ENCODE results near the gene SEMA3C.

Gene SEMA3C

DNA sequence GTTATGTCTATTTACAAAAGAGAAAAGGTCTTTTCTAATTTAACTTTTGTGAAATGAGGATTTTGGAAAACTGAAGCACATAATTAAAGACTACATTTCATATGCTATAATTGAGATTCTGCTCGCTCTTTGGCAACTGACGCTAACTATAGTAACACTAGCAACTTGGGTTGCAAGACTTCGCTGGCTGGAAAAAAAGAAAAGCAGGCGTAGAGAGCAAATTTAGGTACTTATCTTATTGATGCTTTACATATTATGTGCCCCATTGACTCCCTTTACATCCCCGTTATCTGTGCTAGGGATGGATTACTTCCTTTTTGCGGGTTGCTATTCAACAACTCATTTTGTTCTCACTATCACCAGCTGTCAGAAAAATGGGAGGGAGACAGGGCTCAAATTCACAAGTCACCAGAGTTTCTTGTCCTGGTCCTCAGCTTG, 10.5 kb downstream of the SEMA3C start:
- Mint-ChIP-seq H3K9me3 (no peaks in the 10 kb centered on the region), H3K4me1 (no peaks in the 10 kb centered on the region), H3K27ac (no peak overlapping the region), H3K4me3 (no peak overlapping the region), H3K27me3 (no peaks in the 10 kb centered on the region), H3K36me3 (no peaks in the 10 kb centered on the region)
- CTCF ChIA-PET = no interaction called here
- DNase-seq = no peak

DNA sequence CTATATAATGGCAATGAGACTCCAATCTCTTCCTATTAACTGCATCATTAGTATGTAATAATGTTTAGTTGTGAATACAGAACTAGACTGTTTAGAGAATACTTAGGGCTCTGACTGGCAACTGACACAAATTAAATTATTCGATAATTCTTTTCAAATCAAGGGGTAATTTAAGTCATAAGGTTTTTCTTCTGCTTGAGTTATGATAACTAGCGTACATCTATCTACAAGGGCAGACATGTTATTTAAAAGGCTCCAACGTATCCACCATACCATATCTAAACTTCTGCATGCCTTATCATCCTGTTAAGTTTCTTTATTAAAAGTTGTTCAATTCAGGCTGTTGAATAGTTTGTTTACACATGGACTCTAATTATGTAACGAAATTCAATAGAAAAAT, 11.2 kb downstream of the SEMA3C start:
- no peaks in the 10 kb centered on the region for H3K27me3 Mint-ChIP-seq
- no peak for DNase-seq
- CTCF ChIA-PET = no interaction called here
- no peaks in the 10 kb centered on the region for H3K4me1 Mint-ChIP-seq
- no peak overlapping the region for H3K27ac Mint-ChIP-seq
- no peaks in the 10 kb centered on the region for H3K9me3 Mint-ChIP-seq
- no peak overlapping the region for H3K4me3 Mint-ChIP-seq
- no peaks in the 10 kb centered on the region for H3K36me3 Mint-ChIP-seq

DNA sequence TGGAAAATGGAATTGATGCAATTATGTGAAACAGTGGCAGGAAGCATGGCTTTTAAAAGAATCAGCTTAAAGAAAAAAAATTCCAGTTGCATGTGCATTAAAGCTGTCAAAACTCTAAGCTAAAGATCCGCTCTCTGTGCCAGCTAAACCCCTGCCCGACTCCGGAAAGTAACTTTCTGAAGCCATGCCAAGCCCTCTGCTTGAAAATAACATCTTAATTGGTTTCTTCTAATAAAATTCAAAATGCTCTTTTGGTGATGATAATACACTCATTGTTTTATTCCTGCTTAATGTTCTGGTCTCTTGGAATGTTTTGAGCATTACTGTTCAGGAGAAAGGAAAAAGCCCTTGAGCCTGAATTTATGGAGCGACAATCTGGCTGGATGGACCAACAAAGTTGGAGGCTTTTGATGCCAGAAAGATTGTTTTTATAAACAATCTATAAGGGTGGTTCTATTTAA, 11.7 kb downstream of the SEMA3C start:
- no peak overlapping the region for H3K4me3 Mint-ChIP-seq
- CTCF ChIA-PET = interaction anchor here (0.6 kb wide), 1 partner anchor 1025 kb away, joined by 3 read pairs; no protein-coding TSS in a partner anchor
- no peaks in the 10 kb centered on the region for H3K9me3 Mint-ChIP-seq
- no peak overlapping the region for H3K27ac Mint-ChIP-seq
- H3K36me3 Mint-ChIP-seq = no peaks in the 10 kb centered on the region
- no peak for DNase-seq
- H3K27me3 Mint-ChIP-seq = no peaks in the 10 kb centered on the region
- H3K4me1 Mint-ChIP-seq = no peaks in the 10 kb centered on the region

DNA sequence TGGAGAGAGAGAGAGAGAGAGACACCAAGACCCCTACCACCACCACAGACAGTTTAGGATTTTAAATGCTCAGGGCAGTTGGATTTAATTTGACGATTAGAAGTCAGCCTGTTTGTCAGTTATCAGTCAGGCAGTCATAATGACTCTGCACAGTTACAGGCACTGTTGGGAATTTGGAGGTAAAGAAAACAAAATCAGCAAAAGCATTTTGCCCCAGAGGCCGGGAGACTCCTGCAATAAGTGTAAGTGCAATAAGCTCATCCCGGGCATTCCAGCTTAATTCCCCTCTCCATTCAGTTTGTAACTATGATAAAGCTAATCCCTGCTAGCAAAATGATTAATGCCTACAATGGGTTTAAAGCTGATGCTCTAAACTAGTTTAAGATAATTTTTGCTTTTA, 13.5 kb downstream of the SEMA3C start:
- no peak for DNase-seq
- no peaks in the 10 kb centered on the region for H3K27me3 Mint-ChIP-seq
- H3K9me3 Mint-ChIP-seq = no peaks in the 10 kb centered on the region
- no peak overlapping the region for H3K4me3 Mint-ChIP-seq
- no peaks in the 10 kb centered on the region for H3K36me3 Mint-ChIP-seq
- H3K4me1 Mint-ChIP-seq = no peaks in the 10 kb centered on the region
- CTCF ChIA-PET = no interaction called here
- no peak overlapping the region for H3K27ac Mint-ChIP-seq

DNA sequence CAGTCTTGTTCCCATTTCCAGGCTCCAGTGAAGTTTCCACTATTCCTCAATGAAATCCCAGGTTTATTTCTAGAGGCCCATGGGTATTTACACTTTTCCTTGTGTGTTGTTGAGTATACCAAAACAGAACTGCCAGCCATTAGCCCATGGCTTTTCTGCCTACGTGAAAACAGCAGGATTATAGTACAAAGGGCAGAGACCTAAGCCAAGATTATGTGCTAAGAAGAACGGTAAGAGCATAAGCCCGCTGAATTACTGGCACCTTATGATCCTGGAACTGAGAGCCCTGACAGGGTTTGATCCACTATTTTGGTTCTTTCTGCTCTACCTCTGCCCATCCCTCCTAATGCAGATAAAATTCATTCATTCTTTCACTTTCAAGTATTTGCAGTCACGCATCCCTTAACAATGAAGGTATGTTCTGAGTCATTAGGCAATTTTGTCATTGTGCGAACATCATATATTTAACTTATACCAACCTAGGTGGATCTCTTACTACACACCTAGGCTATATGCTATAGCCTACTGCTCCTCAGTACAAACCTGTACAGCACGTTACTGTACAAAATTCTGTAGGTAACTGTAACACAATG, 16.0 kb downstream of the SEMA3C start:
- no peaks in the 10 kb centered on the region for H3K27me3 Mint-ChIP-seq
- no peak overlapping the region for H3K4me3 Mint-ChIP-seq
- CTCF ChIA-PET = no interaction called here
- no peaks in the 10 kb centered on the region for H3K36me3 Mint-ChIP-seq
- no peaks in the 10 kb centered on the region for H3K9me3 Mint-ChIP-seq
- DNase-seq = no peak
- H3K27ac Mint-ChIP-seq = no peak overlapping the region
- H3K4me1 Mint-ChIP-seq = no peaks in the 10 kb centered on the region

DNA sequence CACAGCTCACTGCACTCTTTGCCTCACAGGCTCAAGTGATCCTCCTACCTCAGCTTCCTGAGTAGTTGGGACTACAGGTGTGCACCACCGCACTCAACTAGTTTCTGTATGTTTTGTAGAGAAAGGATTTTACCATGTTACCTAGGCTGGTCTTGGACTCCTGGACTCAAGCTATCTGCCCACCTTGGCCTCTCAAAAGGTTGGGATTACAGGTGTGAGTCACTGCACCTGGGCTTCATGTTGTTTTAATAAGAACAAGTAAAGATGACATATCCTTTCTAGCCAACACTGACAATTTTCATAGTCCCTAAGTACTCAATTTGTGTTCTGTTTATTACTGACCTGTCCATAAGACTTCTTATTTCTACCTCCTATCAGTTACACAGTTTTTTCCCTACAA, 16.8 kb downstream of the SEMA3C start:
- H3K4me1 Mint-ChIP-seq = no peaks in the 10 kb centered on the region
- H3K27ac Mint-ChIP-seq = no peak overlapping the region
- no peak for DNase-seq
- no peak overlapping the region for H3K4me3 Mint-ChIP-seq
- CTCF ChIA-PET = no interaction called here
- no peaks in the 10 kb centered on the region for H3K36me3 Mint-ChIP-seq
- no peaks in the 10 kb centered on the region for H3K9me3 Mint-ChIP-seq
- H3K27me3 Mint-ChIP-seq = no peaks in the 10 kb centered on the region

DNA sequence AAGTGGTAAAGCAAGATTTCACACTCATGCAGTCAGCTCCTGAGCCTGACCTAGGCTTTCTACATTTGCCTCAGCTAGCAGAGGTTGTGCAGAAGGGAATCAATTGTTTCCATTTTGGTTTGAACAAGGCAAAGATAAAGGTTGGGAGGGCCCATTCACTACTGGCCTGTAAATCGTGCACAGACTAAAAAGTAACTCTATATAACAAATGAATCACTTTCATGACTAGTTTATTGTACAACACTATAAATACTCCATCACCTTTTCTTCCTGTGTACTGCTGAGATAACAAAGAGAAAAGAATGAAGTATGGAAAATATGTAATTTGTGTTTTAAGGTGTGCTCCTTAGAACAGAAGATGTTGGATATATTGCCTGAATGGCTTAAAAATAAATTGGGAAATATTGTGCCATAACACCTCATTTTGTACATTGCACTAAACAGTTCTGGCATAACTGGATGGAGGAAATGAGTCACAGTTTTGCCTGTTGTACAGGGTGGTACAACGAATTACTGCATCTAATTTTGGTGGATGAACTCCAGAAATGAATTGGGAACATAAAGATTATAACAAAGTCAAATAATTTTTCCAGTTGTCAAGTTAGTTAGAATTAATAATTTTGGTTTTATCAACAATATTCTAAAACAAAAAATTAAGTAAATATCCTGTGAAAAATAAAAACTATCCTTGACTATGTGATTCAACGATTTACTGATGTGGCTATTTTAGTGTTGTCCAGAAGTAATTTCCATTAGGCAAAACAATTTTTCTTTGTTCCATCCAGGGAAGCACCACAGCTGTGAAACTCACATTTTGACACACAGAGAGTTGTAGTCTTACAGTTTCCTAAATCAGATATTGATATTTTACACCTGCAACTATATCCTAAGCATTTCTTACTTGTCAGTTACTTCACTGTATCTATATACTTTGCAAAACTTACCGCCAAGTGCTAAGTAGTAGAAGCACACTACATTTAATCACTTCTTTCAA, 18.0 kb downstream of the SEMA3C start:
- no peaks in the 10 kb centered on the region for H3K27me3 Mint-ChIP-seq
- no peaks in the 10 kb centered on the region for H3K9me3 Mint-ChIP-seq
- no peaks in the 10 kb centered on the region for H3K4me1 Mint-ChIP-seq
- CTCF ChIA-PET = no interaction called here
- no peak overlapping the region for H3K27ac Mint-ChIP-seq
- no peak for DNase-seq
- H3K4me3 Mint-ChIP-seq = no peak overlapping the region
- no peaks in the 10 kb centered on the region for H3K36me3 Mint-ChIP-seq

DNA sequence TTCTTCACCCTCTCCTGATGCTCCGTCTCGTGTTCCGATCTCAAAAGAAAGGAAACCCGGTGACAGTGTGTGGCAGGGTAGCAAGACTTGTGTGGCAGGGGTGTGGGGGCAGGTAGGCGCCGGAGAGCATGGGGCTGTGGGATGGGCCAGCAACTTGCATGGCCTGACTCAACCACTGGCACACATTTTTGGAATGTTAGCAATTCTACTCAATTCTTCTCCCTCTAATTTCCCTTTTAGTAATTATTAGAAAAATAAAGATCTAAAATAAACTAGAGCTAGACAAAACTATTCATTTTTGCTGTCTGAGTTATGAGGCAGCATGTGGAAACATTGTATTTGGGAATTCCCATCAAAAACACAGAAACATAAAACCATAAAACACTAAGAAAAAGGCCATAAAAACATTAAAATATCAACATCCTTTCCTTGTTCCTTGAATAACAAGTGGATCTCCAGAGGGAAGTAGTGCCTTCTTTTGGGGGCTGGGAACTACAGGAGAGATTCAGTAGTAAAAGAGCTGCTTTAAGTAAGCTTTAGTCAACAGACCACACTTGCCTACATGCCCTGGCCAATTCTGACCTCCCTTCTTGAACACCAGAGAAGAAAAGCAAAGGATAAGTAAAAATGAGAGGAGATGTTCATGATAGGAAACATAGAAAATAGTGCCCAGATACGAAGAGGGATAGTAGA, 21.8 kb downstream of the SEMA3C start:
- Mint-ChIP-seq H3K4me3 (no peak overlapping the region), H3K27ac (no peak overlapping the region), H3K9me3 (no peaks in the 10 kb centered on the region), H3K36me3 (no peaks in the 10 kb centered on the region), H3K27me3 (no peaks in the 10 kb centered on the region), H3K4me1 (no peaks in the 10 kb centered on the region)
- CTCF ChIA-PET = no interaction called here
- DNase-seq = no peak

DNA sequence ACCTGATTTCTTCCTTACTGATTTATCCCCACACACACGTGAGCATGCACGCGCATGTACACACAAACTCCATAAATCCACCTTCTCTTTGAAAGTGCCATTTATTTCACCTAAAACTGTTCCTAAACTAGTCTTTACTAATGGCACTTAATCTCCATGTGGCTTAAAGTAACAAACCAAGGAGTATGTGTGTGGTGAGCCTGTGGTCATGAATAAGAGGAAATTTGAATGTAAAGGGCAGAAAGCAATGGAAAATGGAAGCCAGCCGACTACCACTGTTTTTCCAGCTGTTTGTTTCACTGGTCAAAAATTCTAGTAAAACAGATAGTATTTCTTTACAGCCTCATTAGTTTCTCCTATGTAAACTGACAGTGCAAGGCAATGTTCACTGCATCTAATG, 23.8 kb downstream of the SEMA3C start:
- Mint-ChIP-seq H3K27me3 (no peaks in the 10 kb centered on the region), H3K27ac (no peak overlapping the region), H3K4me1 (no peaks in the 10 kb centered on the region), H3K4me3 (no peak overlapping the region), H3K9me3 (no peaks in the 10 kb centered on the region), H3K36me3 (no peaks in the 10 kb centered on the region)
- DNase-seq = no peak
- CTCF ChIA-PET = no interaction called here

DNA sequence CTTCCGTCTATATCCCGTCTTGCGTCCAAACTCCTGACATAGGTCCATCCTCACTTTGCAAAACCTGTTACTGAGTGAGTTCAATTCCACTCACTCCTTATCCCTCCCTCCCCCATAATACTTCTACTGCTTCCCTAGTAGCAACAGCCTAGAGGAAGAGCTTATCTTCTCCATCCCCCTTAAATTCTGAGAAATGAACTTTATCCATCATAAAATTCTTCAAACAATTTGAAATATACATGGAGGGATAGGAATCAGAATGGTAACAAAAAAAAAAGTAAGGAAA, 27.6 kb downstream of the SEMA3C start:
- no peak for DNase-seq

DNA sequence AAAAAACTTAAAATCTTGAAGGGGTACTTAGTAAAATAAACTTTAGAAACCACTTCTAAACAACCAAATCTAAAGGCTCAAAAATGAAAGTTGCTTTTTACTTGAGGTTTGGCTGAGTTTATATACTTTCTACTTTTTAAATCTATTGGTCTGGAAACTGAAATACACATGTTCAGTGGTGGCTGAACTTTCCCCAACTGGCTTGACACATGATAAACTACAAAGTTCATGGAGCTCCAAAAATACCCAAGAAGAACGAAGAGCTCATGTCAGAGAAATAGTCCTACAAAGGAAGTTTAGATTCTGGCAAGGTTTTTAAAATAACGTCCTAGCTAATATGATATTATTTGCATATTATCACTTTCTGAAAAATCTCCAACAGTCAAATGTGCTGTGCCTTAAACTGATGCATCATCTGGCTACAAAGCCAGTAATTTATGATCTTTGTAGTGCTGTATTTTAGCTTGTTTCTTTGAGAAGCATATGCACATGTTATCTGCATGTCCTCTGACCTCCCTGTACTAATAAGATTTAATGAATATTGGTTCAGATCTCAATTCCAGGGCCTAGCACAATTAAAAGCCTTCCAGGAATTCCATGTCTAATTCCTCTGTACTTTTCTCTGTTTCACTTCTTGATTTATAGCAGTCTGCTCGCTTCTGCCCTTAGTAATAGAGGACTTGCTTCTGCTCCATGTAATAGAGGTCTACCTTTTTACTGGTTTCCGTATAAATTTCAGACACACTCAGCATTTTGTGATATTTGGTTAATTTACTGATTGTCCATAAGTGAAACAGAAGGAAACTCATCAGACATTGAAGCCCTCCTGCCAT, 28.2 kb downstream of the SEMA3C start:
- CTCF ChIA-PET = no interaction called here
- Mint-ChIP-seq H3K9me3 (no peaks in the 10 kb centered on the region), H3K27ac (no peak overlapping the region)

More for the DNA sequence above, 27.6 kb downstream of the SEMA3C start:
- Mint-ChIP-seq H3K9me3 (no peaks in the 10 kb centered on the region), H3K36me3 (no peaks in the 10 kb centered on the region), H3K27me3 (no peaks in the 10 kb centered on the region), H3K4me1 (no peaks in the 10 kb centered on the region), H3K27ac (no peak overlapping the region), H3K4me3 (no peak overlapping the region)
- CTCF ChIA-PET = no interaction called here

DNA sequence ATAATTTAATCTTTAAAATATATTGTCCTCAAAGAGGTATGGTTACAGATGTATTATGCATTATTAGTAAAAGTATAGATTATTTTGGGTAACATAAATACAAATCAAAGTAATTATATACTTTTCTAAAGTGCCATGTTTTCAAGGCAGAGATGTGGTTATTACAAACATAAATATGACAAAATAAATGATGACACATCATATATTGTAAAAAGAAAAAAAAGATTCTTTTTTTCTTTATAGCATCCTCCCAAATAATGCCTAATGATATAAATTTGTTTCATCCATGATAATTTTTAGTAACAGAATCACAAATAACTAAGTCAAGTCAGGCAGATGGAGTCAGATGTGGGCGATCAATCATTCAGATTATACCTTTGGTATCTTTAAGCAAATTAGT, 29.3 kb downstream of the SEMA3C start:
- Mint-ChIP-seq H3K9me3 (no peaks in the 10 kb centered on the region), H3K4me3 (no peak overlapping the region), H3K4me1 (no peaks in the 10 kb centered on the region), H3K27ac (no peak overlapping the region), H3K27me3 (no peaks in the 10 kb centered on the region), H3K36me3 (no peaks in the 10 kb centered on the region)
- no peak for DNase-seq
- CTCF ChIA-PET = no interaction called here

More for the DNA sequence above, 28.2 kb downstream of the SEMA3C start:
- no peaks in the 10 kb centered on the region for H3K36me3 Mint-ChIP-seq
- no peak overlapping the region for H3K4me3 Mint-ChIP-seq
- H3K27me3 Mint-ChIP-seq = no peaks in the 10 kb centered on the region
- H3K4me1 Mint-ChIP-seq = no peaks in the 10 kb centered on the region
- no peak for DNase-seq

DNA sequence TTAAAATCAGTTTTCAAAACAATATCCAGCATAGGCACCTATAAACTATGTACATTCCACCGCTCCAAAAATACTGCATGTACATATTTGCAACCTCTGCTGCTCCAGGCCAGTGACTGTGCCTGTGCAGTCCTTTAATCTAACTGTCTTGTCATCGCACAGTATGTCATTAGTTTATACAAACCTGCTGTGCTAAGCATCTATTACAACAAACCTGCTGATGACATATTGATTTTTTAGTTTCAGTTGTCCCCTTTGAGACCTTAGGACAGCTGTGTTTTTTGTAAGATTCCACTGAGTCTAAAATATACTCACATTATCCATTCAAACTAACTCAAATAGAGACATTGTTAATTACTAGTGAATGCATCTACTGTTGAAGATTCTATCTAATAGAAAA, 33.1 kb downstream of the SEMA3C start:
- Mint-ChIP-seq H3K9me3 (no peaks in the 10 kb centered on the region), H3K27ac (no peak overlapping the region), H3K36me3 (no peaks in the 10 kb centered on the region), H3K4me1 (no peaks in the 10 kb centered on the region), H3K4me3 (no peak overlapping the region), H3K27me3 (no peaks in the 10 kb centered on the region)
- CTCF ChIA-PET = interaction anchor here (0.6 kb wide), 1 partner anchor 13 kb away, joined by 4 read pairs; no protein-coding TSS in a partner anchor
- DNase-seq = no peak

DNA sequence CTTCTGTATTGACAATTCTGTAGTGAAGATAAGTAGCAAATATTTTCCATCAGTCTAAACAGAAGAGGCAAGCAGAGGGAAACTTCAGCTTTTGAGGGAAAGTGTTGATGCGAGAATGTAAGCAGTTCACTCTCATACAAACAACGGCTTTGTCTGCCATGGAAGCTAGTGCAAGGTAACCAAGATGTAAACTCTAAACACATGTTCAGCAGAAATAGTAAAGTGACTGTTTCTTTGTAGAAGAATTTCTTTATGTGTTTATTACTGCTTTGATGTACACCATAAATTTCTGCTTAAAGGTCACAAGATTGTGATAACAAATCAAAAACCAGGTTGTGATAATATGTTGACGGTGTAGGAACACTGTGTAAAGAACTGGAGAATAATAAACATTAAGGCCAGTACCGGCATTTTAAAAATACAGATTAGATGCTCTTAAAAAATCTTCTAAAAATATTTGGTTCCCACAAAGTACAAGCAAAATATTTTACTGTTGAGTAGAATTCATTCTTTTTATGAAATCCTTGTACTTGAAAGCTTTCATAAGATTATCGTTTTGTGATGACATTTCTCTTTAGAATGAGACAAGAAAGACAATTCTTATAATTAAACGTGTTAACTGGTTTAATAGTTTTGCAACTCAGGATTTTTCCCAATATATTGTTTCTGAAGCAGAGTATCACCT, 34.2 kb downstream of the SEMA3C start:
- CTCF ChIA-PET = no interaction called here
- no peaks in the 10 kb centered on the region for H3K27me3 Mint-ChIP-seq
- H3K27ac Mint-ChIP-seq = no peak overlapping the region
- H3K4me3 Mint-ChIP-seq = no peak overlapping the region
- DNase-seq = no peak
- H3K36me3 Mint-ChIP-seq = no peaks in the 10 kb centered on the region
- no peaks in the 10 kb centered on the region for H3K4me1 Mint-ChIP-seq
- no peaks in the 10 kb centered on the region for H3K9me3 Mint-ChIP-seq

All from activated naive CD4-positive, alpha-beta T cell treated with anti-CD3 and anti-CD28 coated beads, Interleukin-2, amount 10 ng/mL, durations not matched to agents 7 days and 5 days (primary cell).